Mesenchymal stem cell (in vitro differentiated cells and primary cell): Measurements from ENCODE around the gene GRB14.
A peak's percentile ranks its signal among the peaks of the same experiment; 100 is the strongest.

ENCODE experiments used
- DNase-seq: peaks from one replicate; pipeline ENCODE4 v3.0.0-alpha.2; 2013
- H2AFZ ChIP-seq: one replicate; pipeline ENCODE4 v1.6.1; 2013; ENCODE audit warnings: low read depth, mild to moderate bottlenecking, control low read depth, inconsistent platforms, low read length, moderate library complexity
- H2AK5ac ChIP-seq: 2 replicates; pipeline ENCODE4 v1.6.1; 2013; ENCODE audit warnings: low read length, moderate library complexity, mild to moderate bottlenecking, inconsistent platforms; ENCODE audit not compliant: severe bottlenecking
- H2BK120ac ChIP-seq: one replicate; pipeline ENCODE4 v1.6.1; 2013; ENCODE audit warnings: low read depth, mild to moderate bottlenecking, inconsistent platforms, low read length, moderate library complexity
- H2BK12ac ChIP-seq, 2 experiments: one replicate each; pipeline ENCODE4 v1.6.1; 2013; ENCODE audit warnings: inconsistent platforms in 2 of 2, low read length in 2 of 2, mild to moderate bottlenecking in 2 of 2, moderate library complexity in 2 of 2, control low read depth in 1 of 2
- H2BK15ac ChIP-seq: one replicate; pipeline ENCODE4 v1.6.1; 2013; ENCODE audit warnings: mild to moderate bottlenecking, low read depth, inconsistent platforms; ENCODE audit not compliant: poor library complexity, severe bottlenecking
- H2BK5ac ChIP-seq: 2 replicates; pipeline ENCODE4 v1.6.1; 2013; ENCODE audit warnings: low read depth, mild to moderate bottlenecking, low read length, control low read depth, inconsistent platforms; ENCODE audit not compliant: poor library complexity, severe bottlenecking
- H3K14ac ChIP-seq, 2 experiments: one replicate each; pipeline ENCODE4 v1.6.1; 2013; ENCODE audit warnings: inconsistent platforms in 2 of 2, low read length in 2 of 2, control low read depth in 1 of 2, mild to moderate bottlenecking in 1 of 2, moderate library complexity in 1 of 2
- H3K18ac ChIP-seq, 2 experiments: one replicate each; pipeline ENCODE4 v1.6.1; 2013; ENCODE audit warnings: inconsistent platforms in 2 of 2, low read length in 2 of 2, control low read depth in 1 of 2, low read depth in 1 of 2, mild to moderate bottlenecking in 1 of 2
- H3K23ac ChIP-seq, 2 experiments: one replicate each; pipeline ENCODE4 v1.6.1; 2013; ENCODE audit warnings: inconsistent platforms in 2 of 2, low read length in 2 of 2, mild to moderate bottlenecking in 2 of 2, moderate library complexity in 2 of 2, control low read depth in 1 of 2
- H3K27ac ChIP-seq: 2 replicates; pipeline ENCODE4 v1.5.1; 2013; ENCODE audit warnings: mild to moderate bottlenecking, moderate library complexity, low read length, control low read depth, inconsistent platforms; ENCODE audit not compliant: poor library complexity, severe bottlenecking
- H3K27me3 ChIP-seq, 2 experiments: 2 replicates each; pipeline versions ENCODE4 v1.6.1 to v1.7.0; 2013; ENCODE audit warnings: low read length in 2 of 2, mild to moderate bottlenecking in 2 of 2, moderate library complexity in 2 of 2, control low read depth in 1 of 2, inconsistent platforms in 1 of 2; ENCODE audit not compliant: control insufficient read depth in 1 of 2, insufficient read depth in 1 of 2
- H3K36me3 ChIP-seq, 2 experiments: 2 replicates each; pipeline versions ENCODE4 v1.6.1 to v1.7.0; 2013; ENCODE audit warnings: low read length in 2 of 2, control low read depth in 1 of 2, inconsistent platforms in 1 of 2, low read depth in 1 of 2, mild to moderate bottlenecking in 1 of 2; ENCODE audit not compliant: insufficient read depth in 2 of 2, control insufficient read depth in 1 of 2
- H3K4ac ChIP-seq, 2 experiments: one replicate each; pipeline ENCODE4 v1.6.1; 2013; ENCODE audit warnings: inconsistent platforms in 2 of 2, low read length in 2 of 2, mild to moderate bottlenecking in 2 of 2, moderate library complexity in 2 of 2, control low read depth in 1 of 2, low read depth in 1 of 2
- H3K4me1 ChIP-seq: 2 replicates; pipeline ENCODE4 v1.6.1; 2013; ENCODE audit warnings: low read depth, low read length, control low read depth; ENCODE audit not compliant: control insufficient read depth, insufficient read depth
- H3K4me2 ChIP-seq: 2 replicates; pipeline ENCODE4 v1.6.1; 2013; ENCODE audit warnings: low read length, mild to moderate bottlenecking, inconsistent platforms; ENCODE audit not compliant: poor library complexity, severe bottlenecking
- H3K4me3 ChIP-seq, 2 experiments: 2 replicates each; pipeline versions ENCODE4 v1.5.1 to v1.7.0; 2013; ENCODE audit warnings: low read length in 2 of 2, mild to moderate bottlenecking in 2 of 2, control low read depth in 1 of 2, low read depth in 1 of 2; ENCODE audit not compliant: insufficient read depth in 1 of 2
- H3K79me1 ChIP-seq: replicated peaks from 2 replicates; pipeline ENCODE4 v1.6.1; 2013; ENCODE audit warnings: mild to moderate bottlenecking, control low read depth, low read length, inconsistent platforms; ENCODE audit not compliant: poor library complexity, severe bottlenecking
- H3K9ac ChIP-seq: 2 replicates; pipeline ENCODE4 v1.7.0; 2013; ENCODE audit warnings: mild to moderate bottlenecking, low read length, moderate library complexity
- H3K9me3 ChIP-seq: 2 replicates; pipeline ENCODE4 v1.7.0; 2013; ENCODE audit warnings: mild to moderate bottlenecking, low read length; ENCODE audit not compliant: control insufficient read depth
- H4K8ac ChIP-seq: one replicate; pipeline ENCODE4 v1.6.1; 2013; ENCODE audit warnings: inconsistent platforms, mild to moderate bottlenecking, low read length, moderate library complexity
- H4K91ac ChIP-seq: one replicate; pipeline ENCODE4 v1.6.1; 2013; ENCODE audit warnings: mild to moderate bottlenecking, low read length, inconsistent platforms
- WGBS: methylation state at CpG from one replicate; pipeline ENCODE4 v1.1.7; 2013; ENCODE audit warnings: mixed read lengths; 5-methylcytosine and 5-hydroxymethylcytosine counted together

The GRB14 gene

GRCh38 chr2:164511738-164512137 is 109.5 kb downstream of the GRB14 start:
- peaks cover 9% of the 10 kb centered on the region for H3K4me1 ChIP-seq
- no peak overlapping the region for H2AK5ac ChIP-seq
- no peak overlapping the region for H3K4me2 ChIP-seq
- H4K8ac ChIP-seq, result no peak overlapping the region
- H3K14ac ChIP-seq, result no peak overlapping the region
- no peak overlapping the region for H3K27ac ChIP-seq
- H3K18ac ChIP-seq, result no peak overlapping the region
- peaks cover 0 to 28% of the 10 kb centered on the region in 2 experiments for H3K36me3 ChIP-seq
- peaks cover 20% of the 10 kb centered on the region for H3K9me3 ChIP-seq
- H3K9ac ChIP-seq, result no peak overlapping the region
- no peak overlapping the region for H3K4me3 ChIP-seq
- H3K79me1 ChIP-seq, result peaks cover 43% of the 10 kb centered on the region
- no peak for DNase-seq
- no peak overlapping the region for H2BK12ac ChIP-seq
- WGBS, result 83% methylated on average over 4 of the region's 4 CpGs
- no peak overlapping the region for H2BK15ac ChIP-seq
- no peak overlapping the region for H2BK5ac ChIP-seq
- no peak overlapping the region for H2AFZ ChIP-seq
- no peak overlapping the region for H3K23ac ChIP-seq
- no peak overlapping the region for H3K4ac ChIP-seq
- H3K27me3 ChIP-seq, result no peaks in the 10 kb centered on the region
- no peak overlapping the region for H2BK120ac ChIP-seq
- H4K91ac ChIP-seq, result no peak overlapping the region

- no peak overlapping the region for H2BK120ac ChIP-seq
- H2BK12ac ChIP-seq, result no peak overlapping the region
- H3K4me3 ChIP-seq, result no peak overlapping the region
- no peak overlapping the region for H3K4me2 ChIP-seq
- no peak overlapping the region for H2BK15ac ChIP-seq
- no peak overlapping the region for H3K23ac ChIP-seq
- H2AK5ac ChIP-seq, result no peak overlapping the region
- H3K9ac ChIP-seq, result no peak overlapping the region
- no peak overlapping the region for H4K91ac ChIP-seq
- no peak overlapping the region for H3K14ac ChIP-seq
- H3K4me1 ChIP-seq, result peaks cover 9% of the 10 kb centered on the region
- no peaks in the 10 kb centered on the region for H3K27me3 ChIP-seq
- H3K27ac ChIP-seq, result no peak overlapping the region
- peaks cover 0 to 24% of the 10 kb centered on the region in 2 experiments for H3K36me3 ChIP-seq
- no peak overlapping the region for H4K8ac ChIP-seq
- H3K79me1 ChIP-seq, result peaks cover 41% of the 10 kb centered on the region
- H3K4ac ChIP-seq, result no peak overlapping the region
- WGBS, result 73% methylated on average over 7 of the region's 7 CpGs
- H2BK5ac ChIP-seq, result no peak overlapping the region
- no peak for DNase-seq
- H3K18ac ChIP-seq, result no peak overlapping the region
- H2AFZ ChIP-seq, result no peak overlapping the region
- H3K9me3 ChIP-seq, result peaks cover 11% of the 10 kb centered on the region
Measured at GRCh38 chr2:164510895-164511294, 110.4 kb downstream of the GRB14 start.

GRCh38 chr2:164509137-164509877 is 112.0 kb downstream of the GRB14 start:
- 78% methylated on average over 3 of the region's 4 CpGs for WGBS
- no peak overlapping the region for H2BK12ac ChIP-seq
- H2BK120ac ChIP-seq, result no peak overlapping the region
- no peak overlapping the region for H4K8ac ChIP-seq
- peaks cover 2% of the 10 kb centered on the region for H3K4me1 ChIP-seq
- DNase-seq, result no peak
- H3K27me3 ChIP-seq, result no peaks in the 10 kb centered on the region
- H3K14ac ChIP-seq, result no peak overlapping the region
- no peak overlapping the region for H2AFZ ChIP-seq
- H4K91ac ChIP-seq, result no peak overlapping the region
- H3K9me3 ChIP-seq, result peaks cover 3% of the 10 kb centered on the region
- H3K18ac ChIP-seq, result no peak overlapping the region
- no peak overlapping the region for H3K27ac ChIP-seq
- peaks cover 0 to 18% of the 10 kb centered on the region in 2 experiments for H3K36me3 ChIP-seq
- no peak overlapping the region for H3K4me2 ChIP-seq
- H3K9ac ChIP-seq, result no peak overlapping the region
- H3K4ac ChIP-seq, result no peak overlapping the region
- no peak overlapping the region for H3K4me3 ChIP-seq
- H2BK5ac ChIP-seq, result no peak overlapping the region
- peak overlapping the region; percentile 38 for H2AK5ac ChIP-seq
- no peak overlapping the region for H3K23ac ChIP-seq
- no peak overlapping the region for H2BK15ac ChIP-seq
- peaks cover 35% of the 10 kb centered on the region for H3K79me1 ChIP-seq

- H2BK5ac ChIP-seq, result no peak overlapping the region
- no peak overlapping the region for H3K4me2 ChIP-seq
- H3K14ac ChIP-seq, result no peak overlapping the region
- no peak overlapping the region for H3K27ac ChIP-seq
- H3K4me3 ChIP-seq, result no peak overlapping the region
- peaks cover 11% of the 10 kb centered on the region for H3K79me1 ChIP-seq
- 92% methylated on average over 2 of the region's 4 CpGs for WGBS
- H3K18ac ChIP-seq, result no peak overlapping the region
- H2AK5ac ChIP-seq, result no peak overlapping the region
- no peaks in the 10 kb centered on the region for H3K4me1 ChIP-seq
- H2AFZ ChIP-seq, result no peak overlapping the region
- H4K91ac ChIP-seq, result no peak overlapping the region
- H3K36me3 ChIP-seq, result peaks cover 0 to 6% of the 10 kb centered on the region in 2 experiments
- H3K27me3 ChIP-seq, result no peaks in the 10 kb centered on the region
- no peak for DNase-seq
- H2BK120ac ChIP-seq, result no peak overlapping the region
- no peak overlapping the region for H2BK12ac ChIP-seq
- H3K4ac ChIP-seq, result no peak overlapping the region
- H3K23ac ChIP-seq, result no peak overlapping the region
- no peak overlapping the region for H2BK15ac ChIP-seq
- no peaks in the 10 kb centered on the region for H3K9me3 ChIP-seq
- H4K8ac ChIP-seq, result no peak overlapping the region
- no peak overlapping the region for H3K9ac ChIP-seq
Measured at GRCh38 chr2:164504253-164504652, 117.0 kb downstream of the GRB14 start.
